ENCODE results near the gene MCOLN3. TPM values are rescaled to one million over a fixed set of nuclear protein-coding genes. Genes with fewer than 3 reads are reported as not detected.

The MCOLN3 gene
- total RNA-seq, 4 donors from 2014 or later, result 6.5 to 12.9 (median 8.6) TPM

DNA sequence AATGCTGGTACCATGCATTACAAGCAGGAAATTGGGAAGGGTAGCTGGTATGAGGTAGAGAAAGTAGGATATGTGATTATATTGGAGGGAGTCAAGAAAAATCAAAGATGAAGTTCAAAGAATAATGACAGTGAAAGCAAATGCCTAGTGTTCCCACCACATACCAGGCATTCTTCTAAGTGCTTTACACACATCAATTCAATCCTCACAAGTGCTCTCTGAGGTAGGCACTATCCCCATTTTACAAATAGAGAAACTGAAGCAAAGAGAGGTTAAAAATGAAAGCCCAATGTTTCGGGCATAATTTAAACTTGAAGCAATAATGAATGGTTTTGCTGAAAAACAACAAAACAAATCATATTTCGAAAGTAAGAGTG, 40.1 kb upstream of the MCOLN3 start:
- H3K27me3 ChIP-seq, result no peaks in the 10 kb centered on the region
- H3K4me1 ChIP-seq, result no peaks in the 10 kb centered on the region
- DNase-seq (ENCODE audit: low spot score in 2 of 2), result no peak
- no peak overlapping the region for H3K27ac ChIP-seq
- H3K4me3 ChIP-seq, result no peak overlapping the region
- H3K36me3 ChIP-seq, result no peaks in the 10 kb centered on the region
- WGBS, 2 donors, result 82 to 83% methylated on average over 2 of the region's 2 CpGs
- TF ChIP-seq, protein P1, sequence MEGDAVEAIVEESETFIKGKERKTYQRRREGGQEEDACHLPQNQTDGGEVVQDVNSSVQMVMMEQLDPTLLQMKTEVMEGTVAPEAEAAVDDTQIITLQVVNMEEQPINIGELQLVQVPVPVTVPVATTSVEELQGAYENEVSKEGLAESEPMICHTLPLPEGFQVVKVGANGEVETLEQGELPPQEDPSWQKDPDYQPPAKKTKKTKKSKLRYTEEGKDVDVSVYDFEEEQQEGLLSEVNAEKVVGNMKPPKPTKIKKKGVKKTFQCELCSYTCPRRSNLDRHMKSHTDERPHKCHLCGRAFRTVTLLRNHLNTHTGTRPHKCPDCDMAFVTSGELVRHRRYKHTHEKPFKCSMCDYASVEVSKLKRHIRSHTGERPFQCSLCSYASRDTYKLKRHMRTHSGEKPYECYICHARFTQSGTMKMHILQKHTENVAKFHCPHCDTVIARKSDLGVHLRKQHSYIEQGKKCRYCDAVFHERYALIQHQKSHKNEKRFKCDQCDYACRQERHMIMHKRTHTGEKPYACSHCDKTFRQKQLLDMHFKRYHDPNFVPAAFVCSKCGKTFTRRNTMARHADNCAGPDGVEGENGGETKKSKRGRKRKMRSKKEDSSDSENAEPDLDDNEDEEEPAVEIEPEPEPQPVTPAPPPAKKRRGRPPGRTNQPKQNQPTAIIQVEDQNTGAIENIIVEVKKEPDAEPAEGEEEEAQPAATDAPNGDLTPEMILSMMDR (IDR thresholded peaks at IDR 0.05), result no peak
- TF ChIP-seq POLR2A (IDR thresholded peaks at IDR 0.05), result no peak
- no peak for TF ChIP-seq EP300 (IDR thresholded peaks at IDR 0.05)
- no peaks in the 10 kb centered on the region for H3K9me3 ChIP-seq

DNA sequence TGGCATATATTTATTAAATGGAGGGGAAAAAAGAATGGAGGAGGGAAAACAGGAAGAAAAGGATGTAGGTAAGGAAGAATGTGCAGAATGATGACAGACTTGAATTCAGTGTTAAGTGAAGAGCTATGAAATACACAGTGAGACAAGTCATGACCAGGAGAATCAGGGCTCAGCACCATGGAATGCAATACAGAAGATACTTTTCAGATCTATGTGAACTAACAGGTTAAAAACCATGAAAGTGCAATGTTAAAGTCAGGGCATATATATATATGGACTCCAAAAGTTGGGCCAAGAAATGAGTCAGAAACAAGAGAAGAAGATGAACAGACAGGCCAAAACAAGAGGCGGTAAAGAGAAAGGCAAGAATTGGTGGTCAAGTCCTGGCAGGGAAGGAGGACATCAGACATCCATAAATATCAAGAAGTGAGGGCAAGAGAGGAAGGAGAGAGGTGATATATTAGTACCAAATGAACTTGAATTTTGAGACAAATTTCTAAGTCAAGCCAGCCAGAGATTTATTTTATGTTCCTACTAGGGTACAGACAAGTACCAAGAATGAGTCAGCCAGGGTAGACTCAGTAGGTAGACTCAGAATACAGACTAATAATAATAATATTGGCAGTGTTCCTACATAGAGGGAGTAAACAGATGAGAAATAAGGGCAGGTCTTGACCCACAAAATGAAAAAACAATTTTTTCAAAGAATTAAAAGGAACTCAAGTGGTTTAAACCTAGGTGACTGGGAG, 39.5 kb upstream of the MCOLN3 start:
- Histone ChIP-seq H3K27me3 (no peaks in the 10 kb centered on the region), H3K4me3 (no peak overlapping the region), H3K4me1 (no peaks in the 10 kb centered on the region), H3K9me3 (no peaks in the 10 kb centered on the region), H3K36me3 (no peaks in the 10 kb centered on the region), H3K27ac (no peak overlapping the region)
- WGBS, 2 donors, result 84 to 94% methylated on average over 1 of the region's 1 CpG
- no peak for DNase-seq (ENCODE audit: low spot score in 2 of 2)
- TF ChIP-seq, protein P1 (IDR thresholded peaks at IDR 0.05), result no peak
- no peak for TF ChIP-seq POLR2A (IDR thresholded peaks at IDR 0.05)
- no peak for TF ChIP-seq EP300 (IDR thresholded peaks at IDR 0.05)

DNA sequence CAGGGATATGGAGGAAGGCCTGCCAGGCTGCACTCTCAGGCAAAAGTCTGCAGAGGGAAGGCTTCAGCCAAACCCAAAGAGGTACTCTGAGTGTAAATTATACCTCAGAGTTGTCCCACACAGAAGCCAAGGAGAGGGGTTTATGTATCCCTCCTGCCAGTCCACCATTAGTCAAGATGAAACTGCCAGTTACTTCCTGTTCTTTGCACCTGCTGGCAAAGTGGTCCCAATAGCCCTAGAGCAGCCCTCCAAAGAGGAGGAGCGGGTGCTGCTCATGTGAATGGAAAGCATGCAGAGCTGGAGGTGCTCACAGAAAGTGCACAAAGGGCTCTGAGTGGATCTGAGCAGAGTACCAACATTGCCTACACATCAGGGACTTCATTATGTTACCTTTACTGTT, 37.1 kb upstream of the MCOLN3 start:
- Histone ChIP-seq H3K4me3 (no peak overlapping the region), H3K27me3 (no peaks in the 10 kb centered on the region), H3K4me1 (no peaks in the 10 kb centered on the region), H3K9me3 (no peaks in the 10 kb centered on the region), H3K27ac (no peak overlapping the region), H3K36me3 (no peaks in the 10 kb centered on the region)
- 85 to 92% methylated on average over 1 of the region's 1 CpG for WGBS, 2 donors
- no peak for DNase-seq (ENCODE audit: low spot score in 2 of 2)
- TF ChIP-seq, protein P1 (IDR thresholded peaks at IDR 0.05), result no peak
- TF ChIP-seq POLR2A (IDR thresholded peaks at IDR 0.05), result no peak

DNA sequence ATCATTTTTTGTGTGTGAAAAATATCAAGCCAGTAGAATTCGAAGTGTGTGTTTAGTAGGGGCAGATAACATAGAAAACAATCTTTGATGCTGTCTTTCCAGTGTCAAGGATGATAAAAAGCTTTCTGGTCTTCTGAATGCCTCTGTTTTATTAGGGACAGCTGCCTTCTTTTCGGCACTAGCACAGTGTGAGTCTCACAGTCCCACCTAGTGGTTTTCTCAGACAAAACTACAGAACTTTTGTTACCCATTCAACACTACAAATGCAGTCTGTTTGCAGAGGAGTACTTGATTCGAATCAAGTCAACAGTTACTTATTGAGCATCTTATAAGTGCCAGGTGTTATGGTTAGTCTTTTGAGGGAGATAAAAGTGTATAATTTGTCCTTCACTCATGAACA, 30.6 kb upstream of the MCOLN3 start:
- TF ChIP-seq EP300 (IDR thresholded peaks at IDR 0.05), result no peak
- TF ChIP-seq, protein P1 (IDR thresholded peaks at IDR 0.05), result peak in 1 of 5 experiments; percentile 20
- no peak for DNase-seq (ENCODE audit: low spot score in 2 of 2)
- H3K27me3 ChIP-seq, result no peaks in the 10 kb centered on the region
- H3K27ac ChIP-seq, result no peak overlapping the region
- peaks cover 0 to 4% (median 0%) of the 10 kb centered on the region in 4 donors for H3K9me3 ChIP-seq
- H3K4me1 ChIP-seq, result no peaks in the 10 kb centered on the region
- no peaks in the 10 kb centered on the region for H3K36me3 ChIP-seq
- 28 to 35% methylated on average over 3 of the region's 3 CpGs for WGBS, 2 donors
- H3K4me3 ChIP-seq, result no peak overlapping the region

DNA sequence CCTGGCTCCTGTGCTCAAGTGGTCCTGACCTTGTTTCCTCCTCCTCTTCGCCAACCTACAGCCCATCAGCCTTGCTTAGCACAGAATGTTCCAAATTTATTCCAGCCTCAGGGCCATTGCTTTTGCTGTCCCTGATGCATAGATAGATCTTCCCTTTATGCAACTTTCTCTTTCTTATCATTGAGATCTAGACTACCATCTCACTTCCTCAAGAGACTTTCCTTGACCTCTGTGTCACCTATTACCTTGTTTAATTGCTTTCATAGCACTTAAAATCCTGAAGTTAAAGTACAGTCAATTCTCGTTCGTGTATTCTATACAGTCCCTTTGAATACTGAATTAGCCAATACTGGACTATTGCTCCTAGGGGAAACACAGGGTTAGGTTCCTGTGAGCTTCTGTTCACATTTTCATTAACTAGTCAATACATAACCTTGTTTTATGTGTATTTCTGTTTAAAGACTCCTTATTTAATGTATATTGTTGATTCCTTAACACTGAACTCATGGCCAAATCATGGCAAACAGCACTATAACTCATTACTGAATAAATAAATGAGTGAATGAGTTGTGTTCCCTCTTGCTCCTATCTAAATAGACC, 26.2 kb upstream of the MCOLN3 start:
- H3K36me3 ChIP-seq, result no peaks in the 10 kb centered on the region
- DNase-seq (ENCODE audit: low spot score in 2 of 2), result no peak
- peaks cover 0 to 4% (median 0%) of the 10 kb centered on the region in 4 donors for H3K9me3 ChIP-seq
- no peaks in the 10 kb centered on the region for H3K4me1 ChIP-seq
- H3K27me3 ChIP-seq, result no peaks in the 10 kb centered on the region
- TF ChIP-seq, protein P1 (IDR thresholded peaks at IDR 0.05), result no peak
- TF ChIP-seq EP300 (IDR thresholded peaks at IDR 0.05), result no peak
- TF ChIP-seq POLR2A (IDR thresholded peaks at IDR 0.05), result no peak
- H3K4me3 ChIP-seq, result no peak overlapping the region
- no peak overlapping the region for H3K27ac ChIP-seq
- WGBS, 2 donors, result 91 to 94% methylated on average over 3 of the region's 3 CpGs

Data from tibial nerve (tissue), 4 donors.